HepG2 (cell line): ENCODE data around the gene NME4. TPM values are rescaled to one million over a fixed set of nuclear protein-coding genes. Genes with fewer than 3 reads are reported as not detected.

Source experiments
- ERF ChIP-seq: IDR thresholded peaks from 2 replicates; pipeline ENCODE4 v1.6.1; 2018; ENCODE audit warnings: missing biosample characterization, missing genetic modification reagents
- ETV6 ChIP-seq: sonication (generic); formaldehyde crosslinking; conservative IDR thresholded peaks from 2 replicates; pipeline ENCODE4 v1.4.0; 2020; ENCODE audit warnings: missing genetic modification reagents
- FIP1L1 ChIP-seq: fragments of 200-400 bp; formaldehyde crosslinking; IDR thresholded peaks from 2 replicates; pipeline ENCODE4 v1.6.1; 2018; ENCODE audit warnings: low read depth, mild to moderate bottlenecking, low read length, moderate library complexity, borderline replicate concordance; ENCODE audit not compliant: insufficient read depth
- GFI1 ChIP-seq: sonication (generic); formaldehyde crosslinking; IDR thresholded peaks from 2 replicates; pipeline ENCODE4 v1.5.0; 2020; ENCODE audit warnings: missing genetic modification reagents, mild to moderate bottlenecking, borderline replicate concordance
- TCF7L2 ChIP-seq: IDR thresholded peaks from 2 replicates; pipeline ENCODE4 v1.6.1; 2011; ENCODE audit warnings: mild to moderate bottlenecking, low read depth, low read length, moderate library complexity
- ZFX ChIP-seq: sonication (generic); formaldehyde crosslinking; IDR thresholded peaks from 2 replicates; pipeline ENCODE4 v1.4.0; 2020; ENCODE audit warnings: mild to moderate bottlenecking, low read depth, missing genetic modification reagents, moderate library complexity
- ZNF781 ChIP-seq: sonication (generic); formaldehyde crosslinking; IDR thresholded peaks from 2 replicates; pipeline ENCODE4 v1.5.1; 2020; ENCODE audit warnings: borderline replicate concordance, mild to moderate bottlenecking, missing genetic modification reagents; ENCODE audit errors: not compliant biosample characterization
- polyA plus RNA-seq, 8 experiments: library from polyadenylated mRNA; depleted of rRNA in 3 of 8; stranded (reverse) in 7 of 8; unstranded in 1 of 8; fragments of >200 nt; fragmentation: Illumina TruSeq in 4 of 8; extraction: Trizol in 4 of 8; gene quantifications; 2 replicates each; pipeline versions ENCODE4 v1.2.1 to v1.2.3, GENCODE V29; 2011 to 2016; ENCODE audit warnings: low read depth in 4 of 8, missing spikeins in 1 of 8, mixed read lengths in 1 of 8; ENCODE audit not compliant: insufficient read depth in 1 of 8
- total RNA-seq, 5 experiments: library from RNA; depleted of rRNA; stranded (reverse); fragments of >200 nt; fragmentation: Illumina TruSeq; extraction: Trizol; gene quantifications; 2 replicates each; pipeline ENCODE4 v1.2.3, GENCODE V29; 2016; ENCODE audit warnings: low read depth in 1 of 5
- TF ChIP-seq, protein P1 (sequence below): sonication (generic); formaldehyde crosslinking; IDR thresholded peaks from 2 replicates; pipeline ENCODE4 v1.5.0; 2020; ENCODE audit warnings: mild to moderate bottlenecking, missing genetic modification reagents, borderline replicate concordance
- TF ChIP-seq, protein P2 (sequence below): sonication (generic); formaldehyde crosslinking; IDR thresholded peaks from 2 replicates; pipeline ENCODE4 v1.8.1; 2022; ENCODE audit warnings: mild to moderate bottlenecking, missing genetic modification reagents
- TF ChIP-seq, protein P3 (sequence below): sonication (generic); formaldehyde crosslinking; IDR thresholded peaks from 2 replicates; pipeline ENCODE4 v1.5.0; 2020; ENCODE audit warnings: mild to moderate bottlenecking, missing genetic modification reagents, borderline replicate concordance
- TF ChIP-seq, protein P4 (sequence below): IDR thresholded peaks from 2 replicates; pipeline ENCODE4 v1.6.1; 2016; ENCODE audit warnings: low read depth, borderline replicate concordance

The NME4 gene
- total and polyA plus RNA-seq, 2 of the 13 experiments (the other 11 are each of a cell fraction or from before 2014, with no cell fraction given), result 121 to 263 TPM

DNA sequence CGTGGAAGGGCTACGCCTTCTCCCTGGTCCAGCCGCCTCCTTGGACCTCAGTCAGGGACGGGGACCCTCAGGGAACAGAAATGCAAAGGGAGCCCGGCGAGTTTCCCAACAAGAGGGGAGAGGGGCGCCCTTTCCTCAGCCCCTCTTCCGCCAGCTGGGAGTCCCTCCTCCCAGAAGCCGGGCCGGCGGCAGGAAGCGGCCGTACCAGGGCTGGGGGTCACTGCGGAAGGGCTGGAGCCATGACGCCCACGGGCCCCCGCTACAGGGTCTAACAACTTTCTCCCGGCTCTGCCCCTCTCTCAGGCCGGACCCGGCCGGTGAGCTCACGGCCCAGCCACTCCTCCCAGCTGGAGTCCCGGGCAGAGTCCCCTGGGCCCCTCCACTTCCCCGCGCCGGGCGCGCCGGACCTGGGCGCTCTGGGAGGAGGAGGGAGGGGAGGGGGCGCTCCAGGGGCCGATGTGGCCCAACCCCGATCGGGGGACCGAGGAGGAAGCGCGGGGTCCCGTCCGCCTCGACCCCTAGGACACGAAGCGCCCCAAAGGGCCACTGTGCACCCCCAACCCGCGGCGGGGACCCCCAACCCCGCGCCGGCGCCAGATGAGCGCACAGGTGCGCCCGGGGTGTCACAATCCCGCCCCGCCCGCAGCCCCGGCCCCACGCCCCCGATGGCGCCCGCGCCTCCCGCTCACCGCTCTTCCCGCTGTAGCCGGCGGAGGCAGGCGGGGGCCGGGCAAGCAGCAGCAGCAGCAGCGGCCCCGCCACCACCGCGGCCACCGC lies 15.8 kb upstream of the NME4 start (continued):
- TF ChIP-seq, protein P1, sequence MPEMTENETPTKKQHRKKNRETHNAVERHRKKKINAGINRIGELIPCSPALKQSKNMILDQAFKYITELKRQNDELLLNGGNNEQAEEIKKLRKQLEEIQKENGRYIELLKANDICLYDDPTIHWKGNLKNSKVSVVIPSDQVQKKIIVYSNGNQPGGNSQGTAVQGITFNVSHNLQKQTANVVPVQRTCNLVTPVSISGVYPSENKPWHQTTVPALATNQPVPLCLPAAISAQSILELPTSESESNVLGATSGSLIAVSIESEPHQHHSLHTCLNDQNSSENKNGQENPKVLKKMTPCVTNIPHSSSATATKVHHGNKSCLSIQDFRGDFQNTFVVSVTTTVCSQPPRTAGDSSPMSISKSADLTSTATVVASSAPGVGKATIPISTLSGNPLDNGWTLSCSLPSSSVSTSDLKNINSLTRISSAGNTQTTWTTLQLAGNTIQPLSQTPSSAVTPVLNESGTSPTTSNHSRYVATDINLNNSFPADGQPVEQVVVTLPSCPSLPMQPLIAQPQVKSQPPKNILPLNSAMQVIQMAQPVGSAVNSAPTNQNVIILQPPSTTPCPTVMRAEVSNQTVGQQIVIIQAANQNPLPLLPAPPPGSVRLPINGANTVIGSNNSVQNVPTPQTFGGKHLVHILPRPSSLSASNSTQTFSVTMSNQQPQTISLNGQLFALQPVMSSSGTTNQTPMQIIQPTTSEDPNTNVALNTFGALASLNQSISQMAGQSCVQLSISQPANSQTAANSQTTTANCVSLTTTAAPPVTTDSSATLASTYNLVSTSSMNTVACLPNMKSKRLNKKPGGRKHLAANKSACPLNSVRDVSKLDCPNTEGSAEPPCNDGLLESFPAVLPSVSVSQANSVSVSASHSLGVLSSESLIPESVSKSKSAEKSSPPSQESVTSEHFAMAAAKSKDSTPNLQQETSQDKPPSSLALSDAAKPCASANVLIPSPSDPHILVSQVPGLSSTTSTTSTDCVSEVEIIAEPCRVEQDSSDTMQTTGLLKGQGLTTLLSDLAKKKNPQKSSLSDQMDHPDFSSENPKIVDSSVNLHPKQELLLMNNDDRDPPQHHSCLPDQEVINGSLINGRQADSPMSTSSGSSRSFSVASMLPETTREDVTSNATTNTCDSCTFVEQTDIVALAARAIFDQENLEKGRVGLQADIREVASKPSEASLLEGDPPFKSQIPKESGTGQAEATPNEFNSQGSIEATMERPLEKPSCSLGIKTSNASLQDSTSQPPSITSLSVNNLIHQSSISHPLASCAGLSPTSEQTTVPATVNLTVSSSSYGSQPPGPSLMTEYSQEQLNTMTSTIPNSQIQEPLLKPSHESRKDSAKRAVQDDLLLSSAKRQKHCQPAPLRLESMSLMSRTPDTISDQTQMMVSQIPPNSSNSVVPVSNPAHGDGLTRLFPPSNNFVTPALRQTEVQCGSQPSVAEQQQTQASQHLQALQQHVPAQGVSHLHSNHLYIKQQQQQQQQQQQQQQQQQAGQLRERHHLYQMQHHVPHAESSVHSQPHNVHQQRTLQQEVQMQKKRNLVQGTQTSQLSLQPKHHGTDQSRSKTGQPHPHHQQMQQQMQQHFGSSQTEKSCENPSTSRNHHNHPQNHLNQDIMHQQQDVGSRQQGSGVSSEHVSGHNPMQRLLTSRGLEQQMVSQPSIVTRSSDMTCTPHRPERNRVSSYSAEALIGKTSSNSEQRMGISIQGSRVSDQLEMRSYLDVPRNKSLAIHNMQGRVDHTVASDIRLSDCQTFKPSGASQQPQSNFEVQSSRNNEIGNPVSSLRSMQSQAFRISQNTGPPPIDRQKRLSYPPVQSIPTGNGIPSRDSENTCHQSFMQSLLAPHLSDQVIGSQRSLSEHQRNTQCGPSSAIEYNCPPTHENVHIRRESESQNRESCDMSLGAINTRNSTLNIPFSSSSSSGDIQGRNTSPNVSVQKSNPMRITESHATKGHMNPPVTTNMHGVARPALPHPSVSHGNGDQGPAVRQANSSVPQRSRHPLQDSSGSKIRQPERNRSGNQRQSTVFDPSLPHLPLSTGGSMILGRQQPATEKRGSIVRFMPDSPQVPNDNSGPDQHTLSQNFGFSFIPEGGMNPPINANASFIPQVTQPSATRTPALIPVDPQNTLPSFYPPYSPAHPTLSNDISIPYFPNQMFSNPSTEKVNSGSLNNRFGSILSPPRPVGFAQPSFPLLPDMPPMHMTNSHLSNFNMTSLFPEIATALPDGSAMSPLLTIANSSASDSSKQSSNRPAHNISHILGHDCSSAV (CRISPR knock-in tag), result no peak
- no peak for TF ChIP-seq TCF7L2
- TF ChIP-seq, protein P2, sequence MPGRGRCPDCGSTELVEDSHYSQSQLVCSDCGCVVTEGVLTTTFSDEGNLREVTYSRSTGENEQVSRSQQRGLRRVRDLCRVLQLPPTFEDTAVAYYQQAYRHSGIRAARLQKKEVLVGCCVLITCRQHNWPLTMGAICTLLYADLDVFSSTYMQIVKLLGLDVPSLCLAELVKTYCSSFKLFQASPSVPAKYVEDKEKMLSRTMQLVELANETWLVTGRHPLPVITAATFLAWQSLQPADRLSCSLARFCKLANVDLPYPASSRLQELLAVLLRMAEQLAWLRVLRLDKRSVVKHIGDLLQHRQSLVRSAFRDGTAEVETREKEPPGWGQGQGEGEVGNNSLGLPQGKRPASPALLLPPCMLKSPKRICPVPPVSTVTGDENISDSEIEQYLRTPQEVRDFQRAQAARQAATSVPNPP (CRISPR knock-in tag), result no peak
- TF ChIP-seq, protein P3, sequence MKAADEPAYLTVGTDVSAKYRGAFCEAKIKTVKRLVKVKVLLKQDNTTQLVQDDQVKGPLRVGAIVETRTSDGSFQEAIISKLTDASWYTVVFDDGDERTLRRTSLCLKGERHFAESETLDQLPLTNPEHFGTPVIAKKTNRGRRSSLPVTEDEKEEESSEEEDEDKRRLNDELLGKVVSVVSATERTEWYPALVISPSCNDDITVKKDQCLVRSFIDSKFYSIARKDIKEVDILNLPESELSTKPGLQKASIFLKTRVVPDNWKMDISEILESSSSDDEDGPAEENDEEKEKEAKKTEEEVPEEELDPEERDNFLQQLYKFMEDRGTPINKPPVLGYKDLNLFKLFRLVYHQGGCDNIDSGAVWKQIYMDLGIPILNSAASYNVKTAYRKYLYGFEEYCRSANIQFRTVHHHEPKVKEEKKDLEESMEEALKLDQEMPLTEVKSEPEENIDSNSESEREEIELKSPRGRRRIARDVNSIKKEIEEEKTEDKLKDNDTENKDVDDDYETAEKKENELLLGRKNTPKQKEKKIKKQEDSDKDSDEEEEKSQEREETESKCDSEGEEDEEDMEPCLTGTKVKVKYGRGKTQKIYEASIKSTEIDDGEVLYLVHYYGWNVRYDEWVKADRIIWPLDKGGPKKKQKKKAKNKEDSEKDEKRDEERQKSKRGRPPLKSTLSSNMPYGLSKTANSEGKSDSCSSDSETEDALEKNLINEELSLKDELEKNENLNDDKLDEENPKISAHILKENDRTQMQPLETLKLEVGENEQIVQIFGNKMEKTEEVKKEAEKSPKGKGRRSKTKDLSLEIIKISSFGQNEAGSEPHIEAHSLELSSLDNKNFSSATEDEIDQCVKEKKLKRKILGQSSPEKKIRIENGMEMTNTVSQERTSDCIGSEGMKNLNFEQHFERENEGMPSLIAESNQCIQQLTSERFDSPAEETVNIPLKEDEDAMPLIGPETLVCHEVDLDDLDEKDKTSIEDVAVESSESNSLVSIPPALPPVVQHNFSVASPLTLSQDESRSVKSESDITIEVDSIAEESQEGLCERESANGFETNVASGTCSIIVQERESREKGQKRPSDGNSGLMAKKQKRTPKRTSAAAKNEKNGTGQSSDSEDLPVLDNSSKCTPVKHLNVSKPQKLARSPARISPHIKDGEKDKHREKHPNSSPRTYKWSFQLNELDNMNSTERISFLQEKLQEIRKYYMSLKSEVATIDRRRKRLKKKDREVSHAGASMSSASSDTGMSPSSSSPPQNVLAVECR (CRISPR knock-in tag), result peak; percentile 81
- TF ChIP-seq ERF (CRISPR knock-in tag), result no peak
- no peak for TF ChIP-seq ZNF781 (CRISPR knock-in tag)
- TF ChIP-seq, protein P4, sequence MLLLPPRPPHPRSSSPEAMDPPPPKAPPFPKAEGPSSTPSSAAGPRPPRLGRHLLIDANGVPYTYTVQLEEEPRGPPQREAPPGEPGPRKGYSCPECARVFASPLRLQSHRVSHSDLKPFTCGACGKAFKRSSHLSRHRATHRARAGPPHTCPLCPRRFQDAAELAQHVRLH (CRISPR knock-in tag), result no peak; the same call in 1 of the 2 replicates
- no peak for TF ChIP-seq FIP1L1
- peak; percentile 46 for TF ChIP-seq ETV6 (CRISPR knock-in tag)
- peak; percentile 76 for TF ChIP-seq ZFX (CRISPR knock-in tag)
- no peak for TF ChIP-seq GFI1 (CRISPR knock-in tag)
